COLO829 (cell line): ENCODE results near the gene GSTCD.
"Not testable (repeated sequence)": the region's sequence is repeated elsewhere in the genome, so short reads cannot be mapped to it uniquely, and the experiment has no call there.

ENCODE experiments used
- DNase-seq: peaks from one replicate; pipeline ENCODE4 v3.0.0; 2012; ENCODE audit warnings: low spot score

GSTCD gene

GRCh38 chr4:105715692-105716278, 7.2 kb downstream of the GSTCD start:
- DNase-seq, result peak; percentile 63

GRCh38 chr4:105719204-105719603, 10.6 kb downstream of the GSTCD start:
- no peak for DNase-seq

- no peak for DNase-seq
Observed at GRCh38 chr4:105725623-105726022, 17.0 kb downstream of the GSTCD start.

- DNase-seq, result not testable (repeated sequence)
Observed at GRCh38 chr4:105729895-105730294, 21.3 kb downstream of the GSTCD start.

- DNase-seq, result not testable (repeated sequence)
Observed at GRCh38 chr4:105735217-105735616, 26.6 kb downstream of the GSTCD start.

GRCh38 chr4:105741548-105741947, 33.0 kb downstream of the GSTCD start:
- no peak for DNase-seq

GRCh38 chr4:105748222-105748621, 39.6 kb downstream of the GSTCD start:
- no peak for DNase-seq

- DNase-seq, result no peak
Observed at GRCh38 chr4:105751718-105752299, 43.2 kb downstream of the GSTCD start.

- DNase-seq, result no peak
Observed at GRCh38 chr4:105753361-105753760, 44.8 kb downstream of the GSTCD start.

- no peak for DNase-seq
Observed at GRCh38 chr4:105755375-105755774, 46.8 kb downstream of the GSTCD start.

GRCh38 chr4:105758958-105759357, 50.4 kb downstream of the GSTCD start:
- no peak for DNase-seq

- peak; percentile 56 for DNase-seq
Observed at GRCh38 chr4:105765690-105766407, 57.3 kb downstream of the GSTCD start.

- no peak for DNase-seq
Observed at GRCh38 chr4:105767579-105767978, 59.0 kb downstream of the GSTCD start.

GRCh38 chr4:105770524-105770923, 61.9 kb downstream of the GSTCD start:
- DNase-seq, result not testable (repeated sequence)

GRCh38 chr4:105772065-105772464, 63.5 kb downstream of the GSTCD start:
- not testable (repeated sequence) for DNase-seq

- DNase-seq, result not testable (repeated sequence)
Observed at GRCh38 chr4:105775760-105776415, 67.3 kb downstream of the GSTCD start.

GRCh38 chr4:105780176-105780575, 71.6 kb downstream of the GSTCD start:
- no peak for DNase-seq

GRCh38 chr4:105784761-105785160, 76.2 kb downstream of the GSTCD start:
- DNase-seq, result no peak

- no peak for DNase-seq
Observed at GRCh38 chr4:105785792-105786191, 77.2 kb downstream of the GSTCD start.

GRCh38 chr4:105786748-105787147, 78.2 kb downstream of the GSTCD start:
- no peak for DNase-seq

GRCh38 chr4:105797225-105797624, 88.6 kb downstream of the GSTCD start:
- no peak for DNase-seq

GRCh38 chr4:105805501-105806120, 97.0 kb downstream of the GSTCD start:
- no peak for DNase-seq
